Activated CD8-positive, alpha-beta memory T cell treated with anti-CD3 and anti-CD28 coated beads for 48 hours (primary cell): Measurements from ENCODE around the gene PRAMEF8.
"Not testable (repeated sequence)": the region's sequence is repeated elsewhere in the genome, so short reads cannot be mapped to it uniquely, and the experiment has no call there.

Experiments
- DNase-seq, 3 experiments: peaks; one replicate each; pipeline ENCODE4 v3.0.0-alpha.2; 2020; ENCODE audit warnings: low read depth in 2 of 3, low spot score in 2 of 3

Gene PRAMEF8

GRCh38 chr1:13285037-13285436 is at the start of gene PRAMEF8:
PRAMEF8 (minus strand) TSS chr1:13285137; CDS start chr1:13284091, 1,046 bp downstream.
- not testable (repeated sequence) for DNase-seq

GRCh38 chr1:13315281-13315680 is 30.3 kb upstream of the PRAMEF8 start, which contains the start of gene PRAMEF15:
PRAMEF15 (plus strand) TSS chr1:13315581; CDS start chr1:13318408, 2,827 bp downstream.
- DNase-seq: not testable (repeated sequence)

- not testable (repeated sequence) for DNase-seq
Measured at GRCh38 chr1:13303239-13303638, 18.3 kb upstream of the PRAMEF8 start, which contains the start of gene PRAMEF33. PRAMEF33 (plus strand) TSS chr1:13303539; CDS start chr1:13305955, 2,416 bp downstream.

- not testable (repeated sequence) for DNase-seq
Measured at GRCh38 chr1:13302197-13302596, 17.3 kb upstream of the PRAMEF8 start.

GRCh38 chr1:13298699-13299098 is 13.8 kb upstream of the PRAMEF8 start:
- DNase-seq: not testable (repeated sequence)

GRCh38 chr1:13297216-13297931 is 12.4 kb upstream of the PRAMEF8 start:
- DNase-seq: not testable (repeated sequence)

- not testable (repeated sequence) for DNase-seq
Measured at GRCh38 chr1:13289030-13289429, 4.1 kb upstream of the PRAMEF8 start.

- DNase-seq: not testable (repeated sequence)
Measured at GRCh38 chr1:13279617-13280016, 5.3 kb downstream of the PRAMEF8 start.

- not testable (repeated sequence) for DNase-seq
Measured at GRCh38 chr1:13277016-13277415, 7.9 kb downstream of the PRAMEF8 start.

- DNase-seq: not testable (repeated sequence)
Measured at GRCh38 chr1:13265124-13265523, 19.8 kb downstream of the PRAMEF8 start.

GRCh38 chr1:13253898-13254297 is 31.0 kb downstream of the PRAMEF8 start, which contains the start of gene PRAMEF5:
PRAMEF5 (plus strand) TSS chr1:13254198; CDS start chr1:13259269, 5,071 bp downstream.
- DNase-seq: not testable (repeated sequence)

GRCh38 chr1:13247122-13247521 is 37.8 kb downstream of the PRAMEF8 start:
- not testable (repeated sequence) for DNase-seq

- DNase-seq: not testable (repeated sequence)
Measured at GRCh38 chr1:13246554-13246871, 38.4 kb downstream of the PRAMEF8 start.

GRCh38 chr1:13245841-13246553 is 38.9 kb downstream of the PRAMEF8 start:
- not testable (repeated sequence) for DNase-seq

GRCh38 chr1:13243536-13244263 is 41.2 kb downstream of the PRAMEF8 start:
- not testable (repeated sequence) for DNase-seq

GRCh38 chr1:13239633-13240032 is 45.3 kb downstream of the PRAMEF8 start:
- DNase-seq: not testable (repeated sequence)

GRCh38 chr1:13237572-13237971 is 47.4 kb downstream of the PRAMEF8 start:
- not testable (repeated sequence) for DNase-seq

- not testable (repeated sequence) for DNase-seq
Measured at GRCh38 chr1:13234057-13234456, 50.9 kb downstream of the PRAMEF8 start.

GRCh38 chr1:13232056-13232455 is 52.9 kb downstream of the PRAMEF8 start:
- not testable (repeated sequence) for DNase-seq
